Skeletal muscle cell (primary cell): ENCODE data around the gene FAAP100.

ENCODE experiments used
- DNase-seq: peaks from one replicate; pipeline ENCODE4 v3.0.0-alpha.2; 2010; ENCODE audit warnings: low read depth
- H3K4me3 ChIP-seq: 2 replicates; pipeline ENCODE4 v1.5.1; 2011; ENCODE audit warnings: low read depth, mild to moderate bottlenecking, control low read depth, low read length, moderate library complexity

Gene FAAP100

DNA sequence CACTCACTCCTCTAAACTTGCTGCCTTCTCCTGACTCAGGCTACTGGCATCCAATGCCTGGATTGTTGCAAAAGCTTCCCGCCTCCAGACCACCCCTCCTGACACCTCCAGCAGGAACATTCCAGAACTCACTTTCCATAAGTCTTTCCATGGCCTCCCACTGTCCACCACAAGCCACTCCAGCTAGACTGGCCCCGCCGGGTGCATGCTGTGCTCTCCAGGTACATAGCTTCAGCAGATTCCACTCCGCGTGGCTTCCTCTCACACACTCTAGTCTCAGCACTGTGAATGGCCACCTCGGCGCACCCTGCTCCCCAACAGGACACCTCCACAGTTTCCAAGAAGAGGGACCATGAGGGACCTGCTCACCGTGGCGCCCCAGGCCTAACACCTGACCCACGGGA lies 25.9 kb upstream of the FAAP100 start:
- no peak overlapping the region for H3K4me3 ChIP-seq
- no peak for DNase-seq

DNA sequence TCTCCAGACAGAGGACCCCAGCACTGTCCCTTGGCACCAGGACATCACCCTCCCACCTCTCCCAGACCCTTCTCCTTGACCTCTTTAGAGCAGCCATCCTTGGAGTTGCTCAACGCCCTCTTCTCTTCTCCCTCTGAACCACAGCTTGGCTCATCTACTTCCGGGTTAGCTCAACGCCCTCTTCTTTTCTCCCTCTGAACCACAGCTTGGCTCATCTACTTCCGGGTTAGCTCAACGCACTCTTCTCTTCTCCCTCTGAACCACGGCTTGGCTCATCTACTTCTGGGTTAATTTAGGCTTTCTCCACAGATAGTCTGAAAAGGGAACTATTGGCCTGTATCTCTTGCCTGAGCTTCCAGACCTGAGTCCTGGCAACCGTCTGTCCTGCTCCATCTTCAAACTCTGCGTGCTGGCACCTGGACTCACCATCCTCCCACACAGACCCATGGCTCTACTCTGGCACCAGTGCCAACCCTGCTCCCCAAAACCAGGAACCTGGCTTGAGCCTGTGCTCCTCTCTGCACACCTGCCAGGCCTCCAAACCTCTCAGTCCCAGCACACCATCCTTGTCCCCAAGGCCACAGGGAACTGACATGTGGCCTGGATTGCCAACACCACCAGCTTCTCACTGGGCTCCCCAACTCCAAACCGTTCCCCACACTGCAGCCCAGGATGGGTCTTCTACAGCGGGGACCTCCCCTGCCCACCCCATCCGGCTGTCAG lies 25.3 kb upstream of the FAAP100 start:
- no peak for DNase-seq
- H3K4me3 ChIP-seq: no peak overlapping the region

DNA sequence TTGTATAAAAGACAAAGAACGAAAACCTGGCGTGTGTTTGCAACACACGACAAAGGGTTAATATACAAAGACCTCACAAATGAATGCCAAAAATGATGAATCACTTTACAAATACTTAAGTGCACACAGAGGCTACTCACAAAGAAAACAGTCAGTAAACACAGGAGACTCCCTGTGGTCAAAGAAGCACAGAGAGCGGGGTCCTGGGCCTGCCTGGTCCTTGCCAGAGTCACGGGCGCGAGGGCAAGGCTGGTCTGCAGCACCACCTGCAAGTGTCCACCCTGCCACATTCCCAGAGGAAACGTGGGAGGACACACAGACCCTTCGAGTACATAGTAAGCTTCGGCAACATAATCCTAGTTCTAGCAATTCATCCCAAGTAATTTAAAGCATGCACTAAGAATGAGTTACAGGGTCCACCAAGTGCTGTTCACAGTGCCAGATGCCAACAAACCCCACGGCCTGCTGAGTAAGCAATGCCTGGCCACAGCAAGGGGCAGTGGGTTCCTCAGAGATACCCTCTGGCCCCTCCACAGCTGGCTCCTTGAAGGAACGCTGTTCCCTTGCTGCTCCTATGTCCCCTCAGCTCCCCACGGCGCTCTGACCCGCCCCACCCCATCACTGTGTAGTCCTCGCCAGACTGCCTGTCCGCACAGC lies 24.6 kb upstream of the FAAP100 start:
- no peak overlapping the region for H3K4me3 ChIP-seq
- DNase-seq: peak; percentile 64

DNA sequence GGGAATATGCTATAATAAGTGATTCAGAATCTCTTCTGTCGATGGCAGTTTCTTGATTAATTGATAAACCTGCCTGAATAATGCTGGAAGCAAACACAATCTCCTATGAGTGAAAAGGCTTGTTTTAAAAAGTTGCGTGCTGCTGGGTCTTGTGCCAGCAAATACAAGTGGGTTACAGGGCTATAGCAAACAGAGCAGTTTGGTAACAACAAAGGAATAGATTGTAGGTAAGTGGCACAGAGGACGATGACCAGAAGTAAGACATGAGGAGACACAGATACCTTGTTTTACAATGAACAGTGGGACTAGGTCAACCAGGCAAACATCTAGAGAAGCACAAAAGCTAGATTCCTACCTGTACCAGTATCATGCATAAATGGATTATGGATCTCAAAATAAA lies 23.7 kb upstream of the FAAP100 start:
- H3K4me3 ChIP-seq: no peak overlapping the region
- DNase-seq: no peak

DNA sequence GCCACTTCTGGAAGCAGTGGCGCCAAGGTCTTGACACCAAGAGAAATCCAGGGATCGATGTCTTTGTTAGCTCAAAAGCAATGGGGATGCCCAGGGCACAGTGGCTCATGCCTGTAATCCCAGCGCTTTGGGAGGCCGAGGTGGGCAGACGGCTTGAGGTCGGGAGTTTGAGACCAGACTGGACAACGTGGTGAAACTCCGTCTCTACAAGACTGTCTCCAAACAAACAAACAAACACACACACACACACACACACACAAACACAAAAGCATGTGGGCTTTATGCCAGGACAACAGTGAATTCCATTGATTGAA lies 22.4 kb upstream of the FAAP100 start:
- no peak for DNase-seq
- no peak overlapping the region for H3K4me3 ChIP-seq

DNA sequence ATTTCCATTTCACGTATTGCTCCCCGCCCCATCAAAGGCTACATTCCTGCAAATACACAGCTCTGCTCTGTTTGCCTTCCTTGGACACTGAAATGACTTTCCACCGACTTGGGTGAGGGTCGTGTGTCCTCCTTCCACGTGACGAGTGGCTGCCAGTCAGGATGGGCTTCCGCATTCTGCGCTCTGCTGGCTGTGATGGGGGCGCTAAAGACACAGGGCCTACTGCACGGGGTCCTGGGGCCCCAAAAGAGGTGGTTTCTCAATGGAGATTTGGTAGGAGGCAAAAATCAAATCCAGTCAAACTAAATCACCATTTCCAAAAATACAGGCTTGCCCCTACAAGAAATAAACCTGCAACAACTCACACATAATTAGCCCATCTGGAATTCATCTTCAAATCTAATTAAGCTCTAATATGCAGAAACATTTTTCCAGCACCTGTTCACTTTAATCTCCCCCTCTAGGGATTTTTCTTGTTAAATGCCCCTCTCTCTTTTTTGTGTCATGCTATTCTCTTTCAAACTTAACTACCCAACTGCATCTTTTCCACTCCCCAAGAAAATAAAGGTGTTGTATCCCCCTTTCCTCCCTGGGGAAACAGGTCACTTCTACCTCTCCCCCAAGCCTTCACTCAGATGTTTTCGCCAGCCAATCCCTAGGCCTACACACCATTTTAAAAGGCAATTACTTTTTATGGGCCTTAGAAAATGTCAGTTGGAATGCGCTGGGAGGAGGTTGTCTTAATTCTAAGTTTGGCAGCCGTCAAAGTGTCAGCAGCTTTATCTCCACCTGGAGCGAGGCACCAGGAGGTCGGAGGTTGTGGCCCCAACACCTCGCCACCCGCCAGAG lies 21.9 kb upstream of the FAAP100 start:
- H3K4me3 ChIP-seq: no peak overlapping the region
- DNase-seq: no peak

DNA sequence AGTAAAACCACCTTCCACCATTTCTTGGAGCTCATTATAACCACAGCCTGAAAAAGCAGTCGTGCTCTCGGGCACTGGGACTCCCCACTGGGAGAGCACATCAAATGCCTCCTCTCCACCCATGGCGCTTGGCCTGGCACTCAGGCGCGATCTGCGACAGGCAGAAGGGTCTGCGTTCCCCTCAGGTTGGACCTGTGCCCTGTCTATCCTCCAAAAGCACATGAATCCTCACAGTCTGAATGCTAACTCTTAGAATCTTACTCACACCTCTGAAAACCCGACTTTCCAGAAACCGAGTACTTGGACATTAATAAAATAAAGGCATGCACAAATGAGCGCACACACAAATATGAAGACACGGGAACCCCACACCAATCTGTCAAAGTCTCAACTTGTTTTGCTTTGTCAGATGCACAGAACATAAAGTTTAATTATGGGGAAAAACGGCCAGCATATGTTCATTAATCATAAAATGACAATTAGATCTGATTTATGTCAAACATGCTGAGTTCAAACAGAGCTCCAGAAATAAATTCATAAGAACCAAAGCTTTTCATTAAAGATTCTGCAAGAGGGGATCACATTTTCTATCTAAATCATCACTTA lies 20.5 kb upstream of the FAAP100 start:
- no peak for DNase-seq
- no peak overlapping the region for H3K4me3 ChIP-seq

DNA sequence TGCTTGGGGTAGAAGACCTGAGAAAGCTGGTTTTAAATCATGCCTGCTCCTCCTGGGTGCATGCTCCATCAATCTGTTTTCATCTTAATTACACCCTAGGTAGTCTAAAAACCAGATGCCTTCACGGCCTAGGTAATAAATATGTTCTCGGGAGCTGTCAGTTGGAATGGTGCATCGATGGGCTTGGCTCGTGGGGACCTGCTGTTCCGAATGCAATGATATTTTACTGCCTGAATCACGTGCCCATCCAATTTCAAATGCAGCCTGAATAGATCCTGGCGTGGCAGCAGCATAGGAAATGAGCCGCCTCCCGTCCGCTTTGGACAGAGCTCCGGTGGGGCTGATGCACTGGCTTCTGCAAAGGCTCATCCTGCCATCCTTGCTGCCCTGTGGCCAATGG lies 18.8 kb upstream of the FAAP100 start:
- no peak overlapping the region for H3K4me3 ChIP-seq
- DNase-seq: no peak

DNA sequence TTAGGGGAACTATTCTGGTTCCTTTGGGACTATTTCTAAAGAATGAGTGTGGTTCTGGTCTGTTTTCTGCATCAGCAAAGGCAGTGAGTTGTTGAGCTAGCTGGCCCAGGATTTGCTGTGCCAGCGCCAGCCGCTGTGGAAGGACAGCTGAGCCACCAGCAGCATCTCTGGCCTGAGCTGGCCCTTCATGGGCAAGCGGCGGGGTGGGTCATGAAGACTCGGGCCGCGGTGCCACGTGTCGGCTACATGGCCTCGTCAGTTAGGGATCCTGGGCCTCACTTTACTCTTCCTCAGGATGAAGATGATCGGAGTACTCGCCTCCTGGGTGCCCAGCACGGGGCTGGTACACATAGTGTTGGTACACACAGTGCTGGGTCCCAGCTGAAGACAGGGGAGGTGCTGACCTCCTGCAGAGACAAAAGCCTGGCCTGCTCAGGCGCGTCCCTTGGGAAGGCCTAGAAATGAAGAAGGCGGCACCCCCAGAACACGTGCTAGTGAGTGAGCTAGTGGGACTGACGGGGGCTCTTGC lies 17.9 kb upstream of the FAAP100 start:
- H3K4me3 ChIP-seq: no peak overlapping the region
- no peak for DNase-seq

DNA sequence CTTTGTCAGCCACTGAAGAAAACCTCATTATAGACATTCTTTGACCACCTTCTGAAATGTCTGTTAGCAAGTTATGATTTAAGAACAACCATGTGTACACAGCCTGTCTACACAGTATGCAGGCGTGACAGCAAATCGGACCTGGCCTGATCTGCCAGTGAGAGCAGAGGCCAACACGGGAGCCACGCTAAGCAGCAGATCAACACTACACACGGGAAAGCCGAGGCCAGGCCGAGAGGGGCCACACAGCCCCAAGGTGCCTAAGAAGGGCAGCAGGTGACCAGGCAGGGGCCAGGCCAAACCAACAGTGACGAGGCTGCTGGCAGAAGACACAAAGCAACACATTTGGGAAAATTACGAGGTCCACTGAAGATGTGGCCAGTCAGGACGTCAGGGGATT lies 16.3 kb upstream of the FAAP100 start:
- no peak for DNase-seq
- H3K4me3 ChIP-seq: no peak overlapping the region

DNA sequence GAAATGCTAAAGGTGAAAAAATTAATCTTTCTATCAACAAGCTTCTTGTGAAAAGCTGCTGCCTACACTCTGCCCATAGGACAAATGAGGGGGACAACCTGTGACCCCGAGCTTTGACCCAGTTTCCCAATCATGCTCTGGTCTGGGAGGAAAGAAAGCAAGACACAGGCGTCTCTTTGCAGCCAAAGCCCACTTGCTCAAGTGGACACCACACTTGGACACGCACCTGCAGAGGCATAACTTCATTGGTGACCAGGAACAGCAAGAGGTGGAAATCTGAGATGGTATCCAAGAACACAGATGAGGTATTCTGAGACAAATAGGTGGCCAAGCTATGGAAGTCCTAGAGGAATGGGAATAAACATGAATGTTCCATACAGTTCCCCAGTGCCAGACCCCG lies 15.0 kb upstream of the FAAP100 start:
- H3K4me3 ChIP-seq: peak overlapping the region; percentile 4
- DNase-seq: no peak

DNA sequence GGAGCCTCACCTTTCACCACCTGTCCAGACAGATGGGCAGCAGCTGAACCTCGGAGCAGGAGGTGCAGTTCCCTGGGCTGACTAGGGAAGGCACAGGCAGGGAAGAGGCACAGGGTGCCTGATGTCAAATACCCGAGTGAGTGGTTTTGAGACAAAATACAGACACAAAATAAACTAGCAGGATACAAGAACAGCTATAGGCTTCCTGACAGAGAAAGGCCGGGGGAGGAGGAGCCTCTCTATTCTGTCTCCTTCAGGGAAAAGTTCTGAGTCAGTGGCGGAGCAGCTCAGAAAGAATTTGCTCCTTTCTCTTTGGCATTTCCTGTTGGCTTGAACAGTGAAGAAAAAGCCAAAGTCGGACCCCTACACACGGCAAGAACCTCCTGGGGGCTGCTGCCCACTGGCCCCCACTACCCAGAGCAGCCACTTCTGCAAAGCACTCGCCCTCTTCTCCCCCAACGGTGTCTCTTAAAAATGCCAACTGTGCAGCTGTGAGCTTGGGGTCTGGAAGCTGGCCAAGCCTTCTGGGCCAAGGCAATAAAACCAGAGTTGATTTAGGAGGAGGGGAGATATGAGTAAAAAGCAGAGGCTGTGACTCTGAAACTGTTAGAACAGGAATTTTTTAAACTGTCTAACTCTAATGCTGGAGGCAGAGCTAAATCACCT lies 14.4 kb upstream of the FAAP100 start:
- DNase-seq: peak; percentile 96
- H3K4me3 ChIP-seq: peak overlapping the region; percentile 4

DNA sequence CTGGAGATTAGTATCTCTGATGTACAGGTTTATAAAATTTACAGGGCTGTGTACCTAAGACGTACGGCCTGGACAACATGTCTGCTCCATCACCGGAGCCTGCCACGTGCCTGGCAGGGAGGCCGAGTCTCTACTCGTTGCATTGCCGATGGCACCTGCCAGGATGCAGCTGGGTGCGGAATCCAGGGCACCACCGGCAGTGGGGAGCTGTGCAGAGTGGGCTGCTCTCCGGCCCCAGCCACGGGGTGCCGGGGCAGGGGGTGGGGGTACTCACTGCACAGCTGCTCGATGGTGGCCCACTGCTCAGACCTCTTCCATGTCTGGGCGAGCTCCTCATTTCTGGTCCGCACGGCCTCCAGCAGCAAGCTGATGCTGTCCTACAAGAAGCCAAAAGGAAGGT lies 13.1 kb upstream of the FAAP100 start:
- no peak for DNase-seq
- no peak overlapping the region for H3K4me3 ChIP-seq

DNA sequence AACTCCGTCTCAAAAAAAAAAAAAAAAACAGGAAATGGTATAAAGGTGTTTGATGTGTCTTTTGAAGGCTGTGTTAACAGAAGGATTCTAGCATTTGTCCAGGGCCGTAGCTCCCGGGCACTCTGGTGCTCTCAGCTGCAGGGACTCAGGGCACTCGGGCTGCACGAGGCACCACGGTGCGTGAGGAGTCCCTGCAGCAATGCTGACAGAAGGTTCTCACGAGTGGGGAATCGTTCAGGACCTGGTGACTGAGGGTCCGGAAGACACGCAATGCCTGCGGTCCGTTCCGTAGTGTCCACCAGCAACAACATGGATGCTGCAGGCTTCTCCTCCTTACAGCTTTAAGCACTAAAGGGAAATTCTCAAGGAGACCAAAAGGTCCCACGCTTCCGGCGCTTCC lies 12.6 kb upstream of the FAAP100 start:
- no peak for DNase-seq
- no peak overlapping the region for H3K4me3 ChIP-seq

DNA sequence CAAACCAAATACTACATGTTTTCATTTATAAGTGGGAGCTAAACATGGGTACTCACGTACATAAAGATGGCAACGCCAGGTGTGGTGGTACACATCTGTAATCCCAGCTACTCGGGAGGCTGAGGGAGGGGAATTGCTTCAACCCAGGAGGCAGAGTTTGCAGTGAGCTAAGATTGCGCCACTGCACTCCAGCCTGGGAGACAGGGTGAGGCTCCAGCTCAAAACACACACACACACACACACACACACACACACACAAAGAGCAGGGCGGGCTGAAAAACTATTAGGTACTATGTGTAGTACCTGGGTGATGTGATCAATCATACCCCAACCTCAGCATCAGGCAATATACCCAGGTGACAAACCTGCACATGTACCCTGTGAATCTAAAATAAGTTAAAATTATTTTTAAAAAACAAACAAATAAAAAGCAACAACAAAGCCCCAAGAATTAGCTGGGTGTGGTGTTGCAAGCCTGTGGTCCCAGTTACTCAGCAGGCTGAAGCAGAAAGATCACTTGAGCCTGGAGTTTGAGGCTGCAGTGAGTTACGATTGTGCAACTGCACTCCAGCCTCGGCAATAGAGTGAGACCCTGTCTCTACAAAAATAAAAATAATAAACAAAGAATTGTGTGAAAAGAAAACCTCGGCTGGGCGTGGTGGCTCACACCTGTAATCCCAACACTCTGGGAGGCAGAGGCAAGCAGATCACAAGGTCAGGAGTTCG lies 11.9 kb upstream of the FAAP100 start:
- DNase-seq: peak; percentile 73
- no peak overlapping the region for H3K4me3 ChIP-seq

DNA sequence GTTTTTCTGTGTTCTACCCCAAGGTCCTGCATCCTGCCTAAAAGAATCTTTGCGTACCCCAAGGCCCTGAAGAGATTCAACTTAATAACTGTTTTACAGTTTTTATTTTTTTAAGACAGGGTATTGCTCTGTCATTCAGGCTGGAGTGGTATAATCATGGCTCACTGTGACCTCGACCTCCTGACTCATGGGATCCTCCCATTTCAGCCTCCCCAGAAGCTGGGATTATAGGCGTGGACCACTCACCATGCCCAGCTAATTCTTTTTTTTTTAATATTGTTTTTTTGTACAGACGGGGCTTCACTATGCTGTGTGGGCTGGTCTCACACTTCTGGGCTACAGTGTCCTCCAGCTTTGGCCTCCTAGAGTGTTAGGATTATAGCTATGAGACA lies 9.3 kb upstream of the FAAP100 start:
- no peak overlapping the region for H3K4me3 ChIP-seq
- DNase-seq: no peak

DNA sequence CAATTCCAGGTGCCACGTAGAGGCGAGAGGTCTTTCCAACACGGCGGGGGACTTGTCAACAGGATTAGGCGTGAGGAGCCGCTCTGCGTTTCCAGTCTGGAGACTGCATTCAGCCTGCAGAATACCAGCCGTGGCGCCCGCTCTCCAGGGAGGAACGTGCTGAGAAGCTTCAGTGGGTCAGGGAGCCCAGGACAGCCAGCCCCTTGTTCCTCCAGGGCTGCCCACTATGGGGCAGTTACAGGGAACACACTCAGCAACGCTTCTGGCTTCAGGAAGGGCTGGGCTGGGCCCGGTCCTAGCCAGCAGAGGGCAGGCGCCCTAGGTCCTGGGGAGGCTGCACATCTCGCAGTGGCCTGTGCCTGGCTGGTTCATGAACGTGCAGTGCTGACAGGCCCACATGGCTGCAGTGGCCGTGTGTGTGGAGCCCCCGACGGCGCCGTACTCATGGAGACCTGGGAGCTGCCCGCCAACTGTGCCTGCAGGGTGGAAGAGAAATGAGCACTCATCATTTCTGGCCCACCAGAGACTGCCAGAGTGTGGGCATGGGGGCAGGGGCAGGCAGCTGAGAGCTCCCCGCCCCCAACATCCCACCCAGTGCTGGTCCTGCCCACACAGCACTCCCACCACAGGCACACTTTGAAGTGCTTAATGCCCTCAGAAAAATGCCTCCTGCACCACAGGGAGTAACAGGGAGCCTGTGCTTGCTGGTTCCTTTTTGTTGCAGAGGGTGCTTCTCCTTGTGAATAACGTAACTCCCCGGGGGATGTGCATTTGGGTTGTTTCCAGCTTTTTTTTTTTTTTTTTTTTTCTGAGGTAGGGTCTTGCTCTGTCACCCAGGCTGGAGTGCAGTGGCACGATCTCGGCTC lies 7.0 kb upstream of the FAAP100 start:
- no peak for DNase-seq
- H3K4me3 ChIP-seq: no peak overlapping the region

DNA sequence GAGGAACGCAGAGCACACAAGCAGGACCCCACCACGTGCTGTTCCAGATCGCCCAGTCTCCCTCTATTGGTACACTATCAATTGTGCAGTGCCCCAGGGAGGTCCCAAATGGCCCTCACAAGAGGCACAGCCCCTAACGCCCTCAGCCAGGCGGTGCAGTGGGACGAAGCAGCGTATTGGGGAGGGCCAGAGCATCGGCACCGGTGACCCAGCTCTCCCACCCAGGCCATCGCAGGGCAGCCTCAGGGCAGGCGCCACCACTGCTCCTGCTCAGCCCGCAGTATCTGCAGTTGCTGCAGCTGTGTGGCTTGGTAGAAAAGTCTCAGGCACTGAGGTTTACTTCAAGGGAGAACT lies 5.9 kb upstream of the FAAP100 start:
- H3K4me3 ChIP-seq: no peak overlapping the region
- DNase-seq: no peak
